Right renal pelvis (tissue), 4 donors: ENCODE results near the gene MYH14. TPM values are rescaled to one million over a fixed set of nuclear protein-coding genes. Genes with fewer than 3 reads are reported as not detected.
"Not testable (repeated sequence)": the region's sequence is repeated elsewhere in the genome, so short reads cannot be mapped to it uniquely, and the experiment has no call there.

Experiments
- DNase-seq, 4 donors: peaks; one replicate each; pipeline ENCODE4 v3.0.0-alpha.2; 2013; ENCODE audit warnings: low read depth in 4 of 4, low spot score in 3 of 4, missing footprints in 1 of 4
- polyA plus RNA-seq, 4 donors: library from polyadenylated mRNA; unstranded; fragments of 120-200 nt; gene quantifications; one replicate each; pipeline ENCODE4 v1.2.1, GENCODE V29; 2013; ENCODE audit not compliant: insufficient read length in 4 of 4

MYH14 gene
- polyA plus RNA-seq, 4 donors, result 20.2 to 31.6 (median 21.9) TPM

DNA sequence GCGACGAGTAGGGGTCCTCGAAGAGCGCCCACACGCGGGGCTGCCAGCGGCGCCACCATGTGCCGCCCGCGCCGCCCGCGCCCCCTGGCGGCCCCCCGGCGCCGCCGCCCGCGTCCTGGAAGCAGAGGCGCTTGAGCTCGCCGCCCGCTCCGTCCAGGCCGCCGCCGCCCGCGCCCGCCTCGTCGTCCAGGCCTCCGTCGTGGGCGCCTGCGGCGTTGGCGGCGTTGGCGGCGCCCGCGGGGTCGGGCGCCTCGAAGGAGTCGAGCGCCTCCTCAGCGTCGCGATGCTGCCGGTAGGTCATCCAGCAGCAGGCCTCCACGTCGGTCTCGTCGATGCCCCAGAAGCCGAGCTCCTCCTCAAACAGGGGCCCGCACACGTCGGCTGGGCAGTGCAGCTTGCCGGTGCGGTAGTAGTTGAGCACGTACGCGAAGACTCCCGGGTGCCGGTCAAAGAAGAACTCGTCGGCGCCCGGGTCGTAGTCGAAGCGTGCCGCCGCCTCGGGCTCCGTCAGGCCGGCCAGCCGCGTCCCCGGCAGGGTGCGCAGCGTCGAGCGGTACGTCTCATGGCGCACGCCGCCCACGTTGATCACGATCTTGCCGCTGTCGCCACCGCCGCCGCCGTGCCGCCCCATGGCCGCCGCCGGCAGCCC, 124.9 kb downstream of the MYH14 start:
- no peak for DNase-seq

DNA sequence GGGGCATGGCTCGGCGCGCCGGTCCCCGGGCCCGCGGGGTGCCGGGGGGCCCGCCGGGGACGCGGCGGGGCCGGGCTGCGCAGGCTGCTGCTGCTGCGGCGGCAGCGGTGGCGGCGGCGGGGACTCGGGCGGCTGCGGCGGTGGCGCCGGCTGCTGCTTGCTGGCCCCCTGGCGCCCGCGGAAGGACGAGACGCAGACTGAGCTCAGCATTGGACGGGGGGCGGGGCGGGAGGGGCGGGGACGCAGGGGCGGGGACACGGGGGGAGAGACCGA, 125.4 kb downstream of the MYH14 start:
- DNase-seq, result no peak

DNA sequence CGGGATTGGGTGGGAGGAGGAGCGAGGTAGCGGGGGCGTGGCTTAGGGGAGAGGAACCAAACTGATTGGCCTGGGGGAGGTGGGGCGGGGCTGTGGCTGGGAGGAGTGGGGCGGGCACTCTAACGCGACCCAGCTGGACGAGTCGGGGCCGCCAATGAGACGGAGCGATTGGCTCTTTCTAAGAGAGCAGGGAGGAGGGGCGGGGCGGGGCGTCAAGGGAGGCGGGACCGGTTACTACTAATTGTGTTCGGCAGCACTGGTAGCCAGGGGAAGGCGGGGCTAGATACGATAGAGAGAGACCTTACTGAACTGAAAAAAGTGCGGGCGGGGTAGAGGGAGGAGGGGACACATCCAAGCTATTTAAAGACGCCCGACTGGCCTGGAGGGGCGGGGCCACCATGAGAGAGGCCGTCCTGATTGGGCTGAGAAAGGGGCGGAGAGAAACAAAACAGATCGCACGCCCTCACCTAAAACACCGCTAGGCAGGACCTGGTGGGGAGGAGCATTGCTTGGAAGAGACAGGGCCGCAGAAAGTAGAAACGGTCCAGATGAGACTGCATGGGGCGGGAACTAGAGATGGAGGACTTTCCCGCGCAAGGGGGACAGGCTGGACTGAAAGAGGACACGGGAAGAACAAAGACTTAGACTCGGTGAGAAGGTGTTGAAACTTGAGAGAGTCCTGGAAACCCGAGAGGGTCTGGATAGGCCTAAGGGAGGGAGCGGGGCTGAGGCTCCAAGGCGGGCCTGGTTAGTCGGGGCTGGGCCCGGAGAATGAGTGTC, 125.9 kb downstream of the MYH14 start, which contains the start of gene KCNC3:
TSS of gene KCNC3 (minus strand) at position 232 of the 780 bp plus-strand sequence. CDS start 295 bp downstream, outside the sequence.
- peak; percentile 92 to 97 (median 96) for DNase-seq

DNA sequence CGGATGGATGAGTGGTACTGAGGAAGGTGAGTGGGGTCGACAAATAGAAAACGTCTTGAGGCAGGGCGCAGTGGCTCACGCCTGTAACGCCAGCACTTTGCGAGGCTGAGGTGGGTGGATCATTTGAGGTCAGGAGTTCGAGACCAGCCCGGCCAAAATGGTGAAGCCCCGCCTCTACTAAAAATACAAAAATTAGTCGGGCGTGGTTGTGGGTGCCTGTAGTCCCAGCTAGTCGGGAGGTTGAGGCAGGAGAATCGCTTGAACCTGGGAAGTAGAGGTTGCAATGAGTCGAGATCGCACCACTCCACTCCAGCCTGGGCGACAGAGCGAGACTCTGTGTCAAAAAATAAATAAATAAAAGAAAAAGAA, 126.5 kb downstream of the MYH14 start:
- DNase-seq, result not testable (repeated sequence)

- peak; percentile 69 to 82 (median 72) for DNase-seq
Measured at GRCh38 chr19:50330365-50331078, 127.1 kb downstream of the MYH14 start.

- no peak for DNase-seq
Measured at GRCh38 chr19:50331221-50331993, 128.0 kb downstream of the MYH14 start.

GRCh38 chr19:50331994-50332243, 128.5 kb downstream of the MYH14 start:
- DNase-seq, result no peak

DNA sequence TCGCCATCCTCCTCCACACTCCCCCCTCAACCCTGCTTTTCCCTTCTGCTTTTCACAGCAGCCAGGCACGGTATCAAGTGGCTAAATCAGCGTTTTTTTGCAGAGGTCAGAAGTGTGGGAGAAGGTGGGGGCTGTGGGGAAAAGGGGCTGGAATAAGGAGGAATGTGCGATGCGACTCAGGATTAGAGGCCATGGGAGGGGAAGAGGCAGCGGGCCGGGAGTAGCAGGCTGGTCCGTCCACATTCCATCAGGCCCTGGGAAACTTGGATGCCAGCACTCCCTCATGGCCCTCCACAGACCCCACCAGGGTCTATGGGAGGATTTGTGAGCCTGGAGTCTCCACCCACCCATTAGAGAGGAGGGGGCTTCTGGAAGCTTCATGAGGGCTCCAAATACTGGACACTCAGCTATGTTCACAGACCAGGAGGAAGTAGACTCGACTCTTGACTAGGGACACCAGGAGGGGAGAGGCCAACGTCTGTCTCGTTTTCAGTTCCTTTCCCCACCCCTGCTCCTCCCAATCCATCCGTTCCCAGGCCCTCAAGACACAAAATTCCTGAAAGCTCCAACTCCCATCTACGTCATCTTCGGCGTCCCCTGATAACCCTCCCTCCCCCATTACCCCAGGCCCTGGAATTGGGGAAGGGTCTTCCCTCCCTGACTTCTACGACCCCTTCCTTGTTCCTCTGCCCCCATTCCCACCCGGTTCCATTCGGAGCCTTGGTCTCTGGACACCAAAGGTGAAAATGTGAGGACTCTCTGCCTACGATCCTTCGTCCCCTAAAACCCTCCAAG, 129.0 kb downstream of the MYH14 start:
- no peak for DNase-seq

GRCh38 chr19:50333235-50333736, 129.9 kb downstream of the MYH14 start:
- peak; percentile 83 to 89 (median 87) for DNase-seq

DNA sequence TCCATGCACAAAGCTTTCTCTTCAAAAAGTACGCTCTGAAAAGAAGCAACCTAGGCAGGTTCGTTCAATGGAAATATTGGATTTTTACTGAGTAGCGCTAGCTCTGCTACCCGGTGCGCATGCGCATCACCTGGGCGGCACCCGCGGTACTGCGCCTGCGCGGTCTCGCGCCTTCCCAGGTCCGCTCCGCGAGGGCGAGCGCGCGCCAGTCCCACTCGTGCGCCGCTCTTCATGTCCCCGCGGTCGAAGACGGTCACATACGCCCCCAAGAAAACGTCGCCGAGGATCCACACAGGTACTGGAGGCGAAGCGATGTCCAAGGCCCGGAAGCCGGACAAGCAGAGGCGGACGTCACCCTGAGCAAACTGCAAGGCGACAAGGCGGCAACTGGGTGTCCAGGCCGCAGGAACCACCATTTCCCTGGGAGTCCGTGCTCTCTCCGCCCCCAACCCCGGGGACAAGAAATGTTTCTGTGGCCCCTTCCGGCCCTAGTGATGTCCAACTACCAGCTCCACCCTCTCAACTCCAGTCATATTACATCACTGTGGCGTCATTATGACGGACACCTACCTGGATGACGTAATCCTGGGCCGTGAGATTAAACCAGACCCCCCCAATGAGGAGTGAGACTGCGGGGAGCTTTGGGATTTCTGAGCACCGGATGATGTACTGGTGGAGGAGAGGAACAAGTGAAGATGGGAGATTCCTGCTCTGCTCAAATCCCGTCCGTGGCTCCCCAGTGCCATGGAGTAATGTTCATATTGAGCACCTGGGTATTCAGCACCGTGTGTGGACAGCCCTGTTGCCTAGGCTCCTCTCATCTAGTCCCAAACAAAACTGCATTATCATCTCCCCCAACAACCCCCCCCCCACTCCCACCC, 130.6 kb downstream of the MYH14 start:
- DNase-seq, result peak in 3 of 4 donors; percentile 68 to 94 (median 75)

- DNase-seq, result no peak
Measured at GRCh38 chr19:50334741-50335421, 131.5 kb downstream of the MYH14 start.

GRCh38 chr19:50337031-50337430, 133.6 kb downstream of the MYH14 start:
- not testable (repeated sequence) for DNase-seq

- no peak for DNase-seq
Measured at GRCh38 chr19:50340331-50340730, 136.9 kb downstream of the MYH14 start.

DNA sequence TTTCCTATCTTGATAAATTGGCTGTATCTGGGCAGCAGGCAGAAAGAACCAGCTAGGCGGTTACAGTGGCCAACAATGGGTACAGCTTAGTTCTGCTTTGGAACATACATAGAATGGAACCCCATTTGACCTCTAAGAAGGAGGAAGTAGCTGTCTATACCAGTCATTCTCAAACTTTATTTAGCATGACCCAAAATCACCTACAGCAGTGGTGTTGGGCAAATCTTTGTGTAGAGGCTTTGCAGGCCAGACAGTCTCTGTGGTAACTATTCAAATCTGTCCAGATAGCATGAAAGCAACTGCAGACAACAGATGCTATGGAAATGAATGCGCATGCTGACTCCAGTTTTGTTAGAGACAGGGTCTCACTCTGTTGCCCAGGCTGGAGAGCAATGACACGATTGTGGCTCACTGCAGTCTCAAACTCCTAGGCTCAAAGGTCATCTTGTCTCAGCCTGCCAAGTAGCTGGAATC, 137.7 kb downstream of the MYH14 start:
- DNase-seq, result no peak

DNA sequence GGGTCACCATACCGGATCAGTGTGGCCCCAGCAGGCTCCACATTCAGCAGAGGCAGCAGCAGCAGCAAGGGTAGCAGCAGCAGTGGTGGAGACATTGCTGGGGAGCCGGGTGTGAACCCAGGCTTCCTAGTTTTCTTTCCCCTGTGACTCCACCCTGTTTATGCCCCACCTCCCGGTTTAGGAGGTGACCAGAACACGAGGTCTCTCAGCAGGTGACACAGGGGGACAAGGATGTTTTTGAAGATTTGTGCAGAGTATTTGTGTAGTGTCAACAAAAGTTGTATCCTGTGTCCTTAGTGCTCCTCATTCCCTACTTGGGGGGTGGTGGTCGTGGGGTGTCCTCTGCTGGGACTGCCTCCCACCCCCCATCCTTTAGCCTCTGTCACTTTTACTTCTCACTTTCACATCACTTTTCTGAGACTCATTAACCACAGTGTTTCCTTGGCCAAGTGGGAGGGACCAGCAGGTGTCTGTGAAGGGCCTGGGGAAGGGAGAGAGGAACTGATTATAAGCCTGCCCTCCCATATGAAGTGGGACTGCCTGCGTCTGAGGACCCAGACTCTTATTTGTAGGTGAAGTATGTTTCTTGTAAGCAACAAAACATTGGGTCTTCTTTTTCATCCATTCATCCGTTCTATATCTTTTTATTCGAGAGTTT, 141.4 kb downstream of the MYH14 start:
- no peak for DNase-seq

DNA sequence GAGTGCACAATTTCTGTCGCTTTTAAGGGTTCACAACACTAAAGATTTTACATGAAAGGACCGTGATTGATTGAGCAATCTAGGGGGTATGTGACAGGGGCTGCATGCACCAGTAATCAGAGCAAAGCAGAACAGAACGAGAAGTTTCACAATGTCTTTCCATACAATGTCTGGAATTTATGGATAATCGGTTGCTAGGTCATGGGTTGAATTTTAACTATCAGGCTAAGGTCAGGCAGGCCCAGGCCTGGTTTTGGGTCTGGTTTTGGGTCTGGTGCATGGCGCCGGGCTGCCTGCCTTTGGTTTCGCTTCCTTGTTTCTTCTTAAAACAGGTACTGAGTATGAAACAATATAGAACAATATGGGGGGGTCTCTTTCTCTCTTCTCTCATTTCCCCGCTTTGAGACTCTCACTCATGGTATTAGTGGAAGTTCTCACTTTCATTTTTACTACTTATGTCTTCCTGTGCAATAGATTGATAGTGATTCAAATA, 143.7 kb downstream of the MYH14 start:
- DNase-seq, result not testable (repeated sequence)

GRCh38 chr19:50349277-50350057, 146.0 kb downstream of the MYH14 start:
- no peak for DNase-seq
